ENCODE results near the gene SEMA5A. TPM values are rescaled to one million over a fixed set of nuclear protein-coding genes. Genes with fewer than 3 reads are reported as not detected.

The SEMA5A gene
- total RNA-seq, 2 experiments from 2014 or later, result not detected

GRCh38 chr5:9058666-9059065 lies 487.2 kb downstream of the SEMA5A start:
- ATAC-seq (no peak), DNase-seq (no peak)
- no peaks in the 10 kb centered on the region for H3K27me3 Mint-ChIP-seq
- ChIA-PET POLR2A (no interaction called here), CTCF (no interaction called here)
- H3K36me3 Mint-ChIP-seq (ENCODE audit: low read depth), result no peaks in the 10 kb centered on the region
- H3K4me3 Mint-ChIP-seq, result no peak overlapping the region
- no peak overlapping the region for H3K27ac Mint-ChIP-seq
- no peaks in the 10 kb centered on the region for H3K9me3 Mint-ChIP-seq
- intact Hi-C loops (cut with micrococcal nuclease), result no loop called here
- no peaks in the 10 kb centered on the region for H3K4me1 Mint-ChIP-seq (ENCODE audit: low read depth)
- no peak for TF ChIP-seq CTCF (IDR thresholded peaks at IDR 0.05)

GRCh38 chr5:9058161-9058560 lies 487.7 kb downstream of the SEMA5A start:
- no peaks in the 10 kb centered on the region for H3K4me1 Mint-ChIP-seq (ENCODE audit: low read depth)
- no peak for TF ChIP-seq CTCF (IDR thresholded peaks at IDR 0.05)
- no peak overlapping the region for H3K27ac Mint-ChIP-seq
- no peaks in the 10 kb centered on the region for H3K9me3 Mint-ChIP-seq
- intact Hi-C loops (cut with micrococcal nuclease), result no loop called here
- DNase-seq (no peak), ATAC-seq (no peak)
- no peaks in the 10 kb centered on the region for H3K27me3 Mint-ChIP-seq
- no peak overlapping the region for H3K4me3 Mint-ChIP-seq
- CTCF ChIA-PET, result no interaction called here
- no peaks in the 10 kb centered on the region for H3K36me3 Mint-ChIP-seq (ENCODE audit: low read depth)
- POLR2A ChIA-PET, result no interaction called here

- H3K27ac Mint-ChIP-seq, result no peak overlapping the region
- H3K9me3 Mint-ChIP-seq, result no peaks in the 10 kb centered on the region
- POLR2A ChIA-PET, result no interaction called here
- no peaks in the 10 kb centered on the region for H3K4me1 Mint-ChIP-seq (ENCODE audit: low read depth)
- H3K27me3 Mint-ChIP-seq, result no peaks in the 10 kb centered on the region
- no peak overlapping the region for H3K4me3 Mint-ChIP-seq
- TF ChIP-seq CTCF (IDR thresholded peaks at IDR 0.05), result no peak
- no peaks in the 10 kb centered on the region for H3K36me3 Mint-ChIP-seq (ENCODE audit: low read depth)
- ATAC-seq (no peak), DNase-seq (no peak)
- intact Hi-C loops (cut with micrococcal nuclease), result no loop called here
- CTCF ChIA-PET, result no interaction called here
Observed at GRCh38 chr5:9057406-9058000, 488.4 kb downstream of the SEMA5A start.

- intact Hi-C loops (cut with micrococcal nuclease), result no loop called here
- ChIA-PET POLR2A (no interaction called here), CTCF (no interaction called here)
- ATAC-seq (no peak), DNase-seq (no peak)
- no peaks in the 10 kb centered on the region for H3K9me3 Mint-ChIP-seq
- no peaks in the 10 kb centered on the region for H3K4me1 Mint-ChIP-seq (ENCODE audit: low read depth)
- no peak overlapping the region for H3K4me3 Mint-ChIP-seq
- no peak overlapping the region for H3K27ac Mint-ChIP-seq
- H3K36me3 Mint-ChIP-seq (ENCODE audit: low read depth), result no peaks in the 10 kb centered on the region
- no peak for TF ChIP-seq CTCF (IDR thresholded peaks at IDR 0.05)
- no peaks in the 10 kb centered on the region for H3K27me3 Mint-ChIP-seq
Observed at GRCh38 chr5:9056046-9056445, 489.8 kb downstream of the SEMA5A start.

GRCh38 chr5:9054821-9055589 lies 490.9 kb downstream of the SEMA5A start:
- TF ChIP-seq CTCF (IDR thresholded peaks at IDR 0.05), result no peak
- no peaks in the 10 kb centered on the region for H3K27me3 Mint-ChIP-seq
- H3K36me3 Mint-ChIP-seq (ENCODE audit: low read depth), result no peaks in the 10 kb centered on the region
- intact Hi-C loops (cut with micrococcal nuclease), result no loop called here
- no peak overlapping the region for H3K4me3 Mint-ChIP-seq
- no peak for DNase-seq
- ATAC-seq, result no peak
- no peaks in the 10 kb centered on the region for H3K9me3 Mint-ChIP-seq
- CTCF ChIA-PET, result no interaction called here
- no peaks in the 10 kb centered on the region for H3K4me1 Mint-ChIP-seq (ENCODE audit: low read depth)
- POLR2A ChIA-PET, result no interaction called here
- no peak overlapping the region for H3K27ac Mint-ChIP-seq
